GM21515 (cell line): ENCODE data around the gene HCK.
"Not testable (repeated sequence)": the region's sequence is repeated elsewhere in the genome, so short reads cannot be mapped to it uniquely, and the experiment has no call there.

ENCODE experiments used
- ATAC-seq: cut with Tn5 transposase; IDR thresholded peaks from one replicate; pipeline ENCODE4 v1.9.1; 2021; ENCODE audit not compliant: unreplicated experiment

HCK gene

GRCh38 chr20:32089637-32090362 is 37.8 kb downstream of the HCK start:
- no peak for ATAC-seq

- no peak for ATAC-seq
Measured at GRCh38 chr20:32091888-32092346, 39.9 kb downstream of the HCK start.

- ATAC-seq, result no peak
Measured at GRCh38 chr20:32098786-32099185, 46.7 kb downstream of the HCK start.

GRCh38 chr20:32108814-32109391 is 56.9 kb downstream of the HCK start:
- ATAC-seq, result no peak

- ATAC-seq, result peak; percentile 78
Measured at GRCh38 chr20:32109392-32110172, 57.5 kb downstream of the HCK start, which contains the start of gene TM9SF4. Gene TM9SF4, plus strand, starts transcription at chr20:32109714. Its CDS starts 27 bp downstream, at chr20:32109741.

GRCh38 chr20:32110173-32110704 is 58.2 kb downstream of the HCK start:
- ATAC-seq, result no peak

DNA sequence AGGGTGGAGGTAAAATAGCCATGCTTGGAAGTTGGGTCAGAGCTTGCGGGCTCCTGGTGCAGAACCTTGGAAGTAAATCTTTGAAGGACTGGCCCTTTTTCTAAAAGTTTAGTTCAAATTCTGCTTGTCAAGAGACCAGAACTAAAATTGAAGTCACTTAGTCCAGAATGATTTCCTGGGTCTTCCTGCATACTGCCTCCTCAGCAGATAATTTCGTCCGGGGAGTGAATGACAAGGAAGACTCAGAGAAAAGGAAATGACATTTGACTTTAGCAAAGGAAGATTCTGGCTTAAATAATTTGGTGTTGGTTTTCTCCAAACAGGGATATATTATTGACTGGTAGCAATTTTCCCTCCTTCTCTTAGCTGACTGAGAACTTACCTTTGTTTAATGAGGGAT is 58.7 kb downstream of the HCK start:
- ATAC-seq, result no peak

GRCh38 chr20:32111156-32111686 is 59.2 kb downstream of the HCK start:
- ATAC-seq, result no peak

DNA sequence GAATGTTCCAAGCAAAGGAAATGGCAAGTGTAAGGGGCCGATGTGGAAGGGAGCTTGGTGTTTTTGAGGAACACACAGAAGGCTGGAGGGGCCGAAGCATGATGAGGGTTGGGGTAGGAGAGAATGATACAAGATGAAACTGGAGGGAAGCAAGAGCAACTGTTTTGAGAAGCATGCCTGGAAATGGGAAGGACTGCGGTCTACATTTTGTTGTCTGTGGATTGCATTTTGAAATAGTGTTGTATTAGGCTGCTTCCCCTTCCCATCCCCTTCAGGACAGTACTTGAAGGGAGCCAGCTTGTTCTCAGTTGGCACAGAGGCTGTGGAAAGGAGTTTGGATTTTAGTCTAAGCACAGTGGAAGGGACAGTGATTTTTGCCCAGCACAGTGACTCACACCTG is 59.7 kb downstream of the HCK start:
- no peak for ATAC-seq

DNA sequence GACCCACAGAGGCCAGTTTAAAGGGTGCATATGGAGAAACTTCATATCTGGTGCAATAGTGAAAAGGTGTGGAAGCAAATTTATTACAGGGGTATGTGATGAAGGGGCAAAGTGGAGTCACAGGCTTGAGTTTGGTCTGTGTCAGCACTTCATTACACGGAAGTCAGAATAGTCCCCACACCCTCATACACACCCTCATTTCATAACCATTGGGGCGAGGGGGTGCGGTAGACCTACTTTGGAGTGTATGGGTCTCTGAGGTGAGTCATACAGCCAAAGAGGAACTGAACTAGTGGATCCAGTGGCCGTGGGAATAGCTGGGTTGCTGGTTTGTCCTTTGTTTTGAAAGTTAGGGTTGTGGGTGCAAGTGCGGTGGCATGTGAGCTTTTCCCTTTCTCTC is 60.8 kb downstream of the HCK start:
- ATAC-seq, result no peak

DNA sequence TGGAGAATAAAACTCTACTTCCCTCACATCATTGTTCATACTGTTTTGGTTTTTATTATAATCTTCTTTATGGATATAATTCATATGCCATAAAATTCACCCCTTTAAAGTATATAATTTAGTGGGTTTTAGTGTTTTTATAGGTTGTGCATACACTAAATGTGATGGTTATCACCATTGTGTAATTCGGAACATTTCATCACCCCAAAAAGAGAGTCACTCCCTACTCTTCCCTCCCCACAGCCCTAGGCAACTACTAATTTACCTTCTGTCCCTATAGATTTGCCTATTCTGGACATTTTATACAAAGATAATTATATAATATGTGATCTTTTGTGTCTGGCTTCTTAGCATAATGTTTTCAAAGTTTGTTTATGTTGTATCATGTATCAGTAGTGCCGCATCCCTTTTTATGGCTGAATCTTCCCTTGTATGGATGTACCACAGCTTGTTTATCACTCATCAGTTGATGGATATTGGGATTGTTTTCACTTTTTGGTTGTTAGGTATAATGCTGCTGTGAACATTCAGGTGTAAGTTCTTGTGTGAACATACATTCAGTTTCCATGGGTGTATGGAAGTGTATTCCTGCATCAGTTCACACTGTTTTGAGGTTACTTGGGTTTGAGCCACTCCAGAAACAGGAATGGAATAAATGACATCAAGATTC is 61.7 kb downstream of the HCK start:
- no peak for ATAC-seq

- ATAC-seq, result no peak
Measured at GRCh38 chr20:32114305-32114960, 62.4 kb downstream of the HCK start.

DNA sequence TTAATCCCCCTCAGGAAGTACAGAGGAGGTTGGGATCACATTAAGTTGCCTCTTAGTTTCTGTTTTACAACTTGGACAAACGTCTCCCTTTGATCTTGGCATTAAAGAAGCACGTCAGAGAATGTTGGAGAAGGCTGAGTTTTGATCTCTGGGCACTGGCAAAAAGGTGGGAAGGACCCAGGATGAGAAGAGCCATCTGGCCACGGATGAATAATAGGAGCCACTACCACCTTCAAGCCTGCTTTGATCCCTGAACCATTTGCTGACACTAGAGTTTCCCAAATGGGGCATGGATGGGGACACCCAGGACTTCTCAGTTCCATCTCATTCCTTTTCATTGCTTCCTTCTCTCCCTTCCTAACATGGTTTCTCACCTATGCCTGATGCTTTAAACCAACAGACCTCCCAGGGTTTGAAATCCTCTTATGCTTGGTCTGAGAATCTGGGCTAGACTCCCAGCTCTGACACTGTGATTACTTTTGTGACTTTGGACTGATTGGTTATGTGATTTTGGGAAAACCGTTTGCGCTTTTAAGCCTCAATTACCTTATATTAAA is 63.2 kb downstream of the HCK start:
- ATAC-seq, result no peak

- no peak for ATAC-seq
Measured at GRCh38 chr20:32116079-32116521, 64.1 kb downstream of the HCK start.

DNA sequence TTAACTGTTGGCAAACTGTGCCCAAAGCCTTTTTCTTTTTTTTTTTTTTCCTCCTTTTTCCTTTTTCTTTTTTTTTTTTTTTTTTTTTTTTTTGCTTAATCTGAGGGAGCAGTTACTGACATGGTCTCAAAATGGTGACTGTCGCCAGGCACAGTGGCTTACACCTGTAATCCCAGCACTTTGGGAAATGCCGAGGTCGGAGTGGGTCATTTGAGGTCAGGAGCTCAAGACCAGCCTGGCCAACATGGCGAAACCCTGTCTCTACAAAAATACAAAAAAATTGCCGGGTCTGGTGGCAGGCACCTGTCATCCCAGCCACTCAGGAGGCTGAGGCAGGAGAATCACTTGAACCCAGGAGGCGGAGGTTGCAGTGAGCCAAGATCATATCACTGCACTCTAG is 64.8 kb downstream of the HCK start:
- not testable (repeated sequence) for ATAC-seq

DNA sequence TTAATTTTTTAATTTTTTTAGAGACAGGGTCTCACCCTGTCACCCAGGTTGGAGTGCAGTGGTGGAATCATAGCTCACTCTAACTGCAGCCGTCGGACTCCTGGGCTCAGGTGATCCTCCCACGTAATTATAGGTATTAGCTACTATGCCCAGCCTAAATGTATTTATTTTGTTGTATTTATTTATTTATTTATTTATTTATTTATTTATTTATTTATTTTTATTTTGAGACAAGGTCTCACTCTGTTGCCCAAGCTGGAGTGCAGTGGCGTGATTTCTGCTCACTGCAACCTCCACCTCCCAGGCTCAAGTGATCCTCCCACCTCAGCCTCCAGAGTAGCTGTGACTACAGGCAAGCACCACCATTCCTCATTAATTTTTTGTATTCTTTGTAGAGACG is 66.4 kb downstream of the HCK start:
- ATAC-seq, result not testable (repeated sequence)

DNA sequence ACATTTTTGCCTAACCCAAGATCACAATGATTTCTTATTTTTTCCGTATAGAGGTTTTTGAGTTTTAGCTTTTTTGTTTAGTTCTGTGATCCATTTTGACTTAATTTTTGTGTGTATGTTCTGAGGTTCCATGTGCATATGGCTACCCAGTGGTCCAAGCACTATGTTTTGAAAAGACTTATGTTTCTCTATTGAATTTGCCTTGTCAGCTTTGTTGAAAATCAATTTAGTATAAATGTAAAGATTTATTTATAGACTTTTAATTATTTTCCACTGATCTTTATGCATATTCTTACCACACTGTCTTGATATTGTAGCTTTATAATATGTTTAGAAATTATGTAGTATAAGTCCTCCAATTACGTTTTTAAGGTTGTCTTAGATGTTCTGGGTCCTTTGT is 67.7 kb downstream of the HCK start:
- no peak for ATAC-seq

DNA sequence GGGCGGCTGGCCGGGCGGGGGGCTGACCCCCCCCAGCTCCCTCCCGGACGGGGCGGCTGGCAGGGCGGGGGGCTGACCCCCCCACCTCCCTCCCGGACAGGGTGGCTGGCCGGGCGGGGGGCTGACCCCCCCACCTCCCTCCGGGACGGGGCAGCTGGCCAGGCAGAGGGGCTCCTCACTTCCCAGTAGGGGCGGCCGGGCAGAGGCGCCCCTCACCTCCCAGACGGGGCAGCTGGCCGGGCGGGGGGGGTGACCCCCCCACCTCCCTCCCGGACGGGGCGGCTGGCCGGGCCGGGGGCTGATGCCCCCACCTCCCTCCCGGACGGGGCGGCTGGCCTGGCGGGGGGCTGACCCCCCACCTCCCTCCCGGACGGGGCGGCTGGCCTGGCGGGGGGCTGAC is 69.9 kb downstream of the HCK start:
- ATAC-seq, result not testable (repeated sequence)

GRCh38 chr20:32123088-32123487 is 71.0 kb downstream of the HCK start:
- no peak for ATAC-seq

- no peak for ATAC-seq
Measured at GRCh38 chr20:32124916-32125454, 72.9 kb downstream of the HCK start.
